ENCODE results near the gene BDH2. TPM values are rescaled to one million over a fixed set of nuclear protein-coding genes. Genes with fewer than 3 reads are reported as not detected.

BDH2 gene
- polyA plus RNA-seq, 2 of the 4 experiments (the other 2 are of a cell fraction): 15.7 to 28.2 TPM

- TF ChIP-seq CHD4 (IDR thresholded peaks at IDR 0.05; ENCODE audit: borderline replicate concordance) (no peak), TP53 (CRISPR knock-in tag; IDR thresholded peaks at IDR 0.05) (no peak), MYC (IDR thresholded peaks at IDR 0.05; ENCODE audit: borderline replicate concordance, low read length) (no peak), CHD2 (IDR thresholded peaks at IDR 0.05; ENCODE audit: low read length, partially characterized antibody) (no peak)
- CTCF ChIA-PET: interaction anchor here (0.6 kb wide), 1 partner anchor 1799 kb away, joined by 3 read pairs; no protein-coding TSS in a partner anchor
- WGBS (ENCODE audit: missing lambda C conversion rate): 87% methylated on average over 3 of the region's 3 CpGs
Observed at GRCh38 chr4:103126126-103126525, 26.5 kb upstream of the BDH2 start.

GRCh38 chr4:103123114-103123513 lies 23.5 kb upstream of the BDH2 start:
- no peak overlapping the region for H3K4me2 ChIP-seq
- 80% methylated on average over 3 of the region's 3 CpGs for WGBS (ENCODE audit: missing lambda C conversion rate)
- H3K4me3 ChIP-seq: no peak overlapping the region
- DNase-seq (ENCODE audit: low read depth in 1 of 2, low spot score in 1 of 2): no peak
- no peaks in the 10 kb centered on the region for H3K4me1 ChIP-seq
- no peaks in the 10 kb centered on the region for H3K9me3 ChIP-seq
- ChIA-PET CTCF (interaction anchor here (1.5 kb wide), 1 partner anchor 30 kb away, joined by 5 read pairs; no protein-coding TSS in a partner anchor), POLR2A (no interaction called here)
- ATAC-seq: no peak
- H3K27ac ChIP-seq: no peak overlapping the region
- TF ChIP-seq FOSB (CRISPR knock-in tag; IDR thresholded peaks at IDR 0.05): no peak
- TF ChIP-seq NPAS2 (CRISPR knock-in tag; IDR thresholded peaks at IDR 0.05; ENCODE audit: borderline replicate concordance): no peak
- no peak for TF ChIP-seq HEYL (CRISPR knock-in tag; IDR thresholded peaks at IDR 0.05)
- no peak for TF ChIP-seq HOXB5 (CRISPR knock-in tag; IDR thresholded peaks at IDR 0.05)
- TF ChIP-seq HOXA7 (CRISPR knock-in tag; IDR thresholded peaks at IDR 0.05): no peak
- TF ChIP-seq E2F6 (IDR thresholded peaks at IDR 0.05; ENCODE audit: borderline replicate concordance, low read depth): no peak
- no peak for TF ChIP-seq TFCP2L1 (CRISPR knock-in tag; IDR thresholded peaks at IDR 0.05)
- no peak for FAIRE-seq

More at GRCh38 chr4:103126126-103126525, 26.5 kb upstream of the BDH2 start:
- Histone ChIP-seq H3K4me1 (no peaks in the 10 kb centered on the region), H3K27ac (no peak overlapping the region), H3K9me3 (0 out of 3 replicates have a peak, but pooled peaks cover 4% of the 10 kb centered on the region), H3K4me3 (no peak overlapping the region), H3K4me2 (no peak overlapping the region)
- no peak for DNase-seq (ENCODE audit: low read depth in 1 of 2, low spot score in 1 of 2)
- POLR2A ChIA-PET: no interaction called here
- ATAC-seq: no peak
- no peak for FAIRE-seq

GRCh38 chr4:103118166-103118565 lies 18.5 kb upstream of the BDH2 start:
- DNase-seq (ENCODE audit: low read depth in 1 of 2, low spot score in 1 of 2) (no peak), ATAC-seq (no peak), FAIRE-seq (no peak)
- no peak overlapping the region for H3K4me2 ChIP-seq
- no peaks in the 10 kb centered on the region for H3K9me3 ChIP-seq
- TF ChIP-seq MAZ (IDR thresholded peaks at IDR 0.05; ENCODE audit: borderline replicate concordance, low read depth, low read length): no peak
- TF ChIP-seq POLR2A (IDR thresholded peaks at IDR 0.05; ENCODE audit: low read length): no peak
- no peak for TF ChIP-seq FOSL2 (IDR thresholded peaks at IDR 0.05)
- TF ChIP-seq FOSL2 (CRISPR knock-in tag; IDR thresholded peaks at IDR 0.05): no peak
- TF ChIP-seq ESRRA (IDR thresholded peaks at IDR 0.05; ENCODE audit: borderline replicate concordance, low read length): no peak
- TF ChIP-seq CHD4 (IDR thresholded peaks at IDR 0.05; ENCODE audit: borderline replicate concordance): no peak
- no peak for TF ChIP-seq CTCF (IDR thresholded peaks at IDR 0.05)
- TF ChIP-seq MAFK (IDR thresholded peaks at IDR 0.05; ENCODE audit: partially characterized antibody): no peak
- no peak for TF ChIP-seq TP53 (CRISPR knock-in tag; IDR thresholded peaks at IDR 0.05)
- TF ChIP-seq HEYL (CRISPR knock-in tag; IDR thresholded peaks at IDR 0.05): no peak
- no peak for TF ChIP-seq EP300 (IDR thresholded peaks at IDR 0.05)
- no peak for TF ChIP-seq FOSB (CRISPR knock-in tag; IDR thresholded peaks at IDR 0.05)
- TF ChIP-seq SREBF2 (IDR thresholded peaks at IDR 0.05): no peak
- no peak for TF ChIP-seq SMC3 (IDR thresholded peaks at IDR 0.05)
- TF ChIP-seq BHLHE40 (IDR thresholded peaks at IDR 0.05; ENCODE audit: low read depth, low read length): no peak
- H3K4me1 ChIP-seq: no peaks in the 10 kb centered on the region
- WGBS (ENCODE audit: missing lambda C conversion rate): 86% methylated on average over 1 of the region's 1 CpG
- no peak overlapping the region for H3K4me3 ChIP-seq
- H3K27ac ChIP-seq: no peak overlapping the region
- ChIA-PET POLR2A (no interaction called here), CTCF (no interaction called here)

Data from A549 (cell line).